Measurements from ENCODE around the gene NAB1.

DNA sequence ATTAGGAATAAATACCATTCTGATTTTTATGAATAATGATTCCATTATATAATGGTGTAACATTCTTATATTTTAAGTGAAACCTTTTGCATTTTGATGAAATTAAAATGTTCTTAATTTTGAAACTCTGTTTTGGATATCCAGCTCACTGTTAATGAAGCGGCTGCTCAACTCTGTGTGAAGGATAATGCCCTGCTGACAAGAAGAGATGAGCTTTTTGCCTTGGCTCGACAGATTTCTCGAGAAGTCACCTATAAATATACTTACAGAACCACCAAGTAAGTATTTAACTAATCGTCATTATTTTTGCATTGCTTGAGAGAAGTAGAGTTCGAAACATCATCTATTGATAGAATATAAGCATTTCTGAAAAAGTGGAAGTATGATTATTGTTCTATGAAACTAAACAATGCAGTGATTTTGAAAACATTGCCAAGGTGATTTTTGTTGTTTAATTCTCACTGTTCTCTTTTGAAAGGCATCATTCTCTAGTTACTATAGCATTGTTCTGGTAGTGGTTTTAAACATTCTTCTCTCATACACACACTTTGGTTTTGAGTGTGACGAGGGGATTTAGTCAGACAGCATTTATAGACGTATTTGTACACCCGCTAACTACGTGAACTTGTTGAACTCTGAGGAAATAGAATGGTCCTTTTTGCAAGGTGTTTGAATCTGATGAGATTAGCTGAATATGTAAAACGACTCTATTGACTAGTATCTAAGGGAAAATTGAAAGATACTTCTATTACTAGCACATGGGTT is 21.5 kb downstream of the NAB1 start:
- TF ChIP-seq CTCF (IDR thresholded peaks at IDR 0.05) (no peak), POLR2A (IDR thresholded peaks at IDR 0.05) (no peak)

Data from right lobe of liver (tissue), 4 donors.